Parathyroid adenoma (tissue), 2 donors: ENCODE measurements around the gene GRPEL2.
A peak's percentile ranks its signal among the peaks of the same experiment; 100 is the strongest.

Experiments
- H2AFZ ChIP-seq: fragments of 300-600 bp; sonication (generic); one replicate; pipeline ENCODE4 v1.7.0; 2017; ENCODE audit warnings: antibody characterized with exemption, mild to moderate bottlenecking
- H3K27ac ChIP-seq: fragments of 300-600 bp; sonication (generic); one replicate; pipeline ENCODE4 v1.7.0; 2017
- H3K27me3 ChIP-seq: fragments of 300-600 bp; sonication (generic); one replicate; pipeline ENCODE4 v1.7.0; 2017; ENCODE audit warnings: low read length; ENCODE audit not compliant: control insufficient read depth, insufficient read depth
- H3K36me3 ChIP-seq: fragments of 300-600 bp; sonication (generic); one replicate; pipeline ENCODE4 v1.7.0; 2017; ENCODE audit warnings: low read length; ENCODE audit not compliant: control insufficient read depth, insufficient read depth
- H3K4me1 ChIP-seq: fragments of 300-600 bp; sonication (generic); one replicate; pipeline ENCODE4 v1.7.0; 2017; ENCODE audit warnings: control low read depth
- H3K4me2 ChIP-seq: fragments of 300-600 bp; sonication (generic); one replicate; pipeline ENCODE4 v1.7.0; 2017; ENCODE audit warnings: low read length
- H3K4me3 ChIP-seq: fragments of 300-600 bp; sonication (generic); one replicate; pipeline ENCODE4 v1.7.0; 2017; ENCODE audit warnings: low read depth, low read length
- H3K79me2 ChIP-seq: fragments of 300-600 bp; sonication (generic); one replicate; pipeline ENCODE4 v1.7.0; 2017; ENCODE audit warnings: control low read depth
- H3K9ac ChIP-seq: fragments of 300-600 bp; sonication (generic); one replicate; pipeline ENCODE4 v1.7.0; 2017; ENCODE audit warnings: mild to moderate bottlenecking
- H3K9me3 ChIP-seq: fragments of 300-600 bp; sonication (generic); one replicate; pipeline ENCODE4 v1.7.0; 2017; ENCODE audit warnings: low read length; ENCODE audit not compliant: control insufficient read depth
- TF ChIP-seq, protein P1 (sequence below): fragments of 300-600 bp; sonication (generic); IDR thresholded peaks from one replicate; pipeline ENCODE4 v1.7.0; 2017; ENCODE audit warnings: antibody characterized with exemption, mild to moderate bottlenecking
- donor health status: primary hyperparathyroidism.

Gene GRPEL2, protein sequence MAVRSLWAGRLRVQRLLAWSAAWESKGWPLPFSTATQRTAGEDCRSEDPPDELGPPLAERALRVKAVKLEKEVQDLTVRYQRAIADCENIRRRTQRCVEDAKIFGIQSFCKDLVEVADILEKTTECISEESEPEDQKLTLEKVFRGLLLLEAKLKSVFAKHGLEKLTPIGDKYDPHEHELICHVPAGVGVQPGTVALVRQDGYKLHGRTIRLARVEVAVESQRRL

DNA sequence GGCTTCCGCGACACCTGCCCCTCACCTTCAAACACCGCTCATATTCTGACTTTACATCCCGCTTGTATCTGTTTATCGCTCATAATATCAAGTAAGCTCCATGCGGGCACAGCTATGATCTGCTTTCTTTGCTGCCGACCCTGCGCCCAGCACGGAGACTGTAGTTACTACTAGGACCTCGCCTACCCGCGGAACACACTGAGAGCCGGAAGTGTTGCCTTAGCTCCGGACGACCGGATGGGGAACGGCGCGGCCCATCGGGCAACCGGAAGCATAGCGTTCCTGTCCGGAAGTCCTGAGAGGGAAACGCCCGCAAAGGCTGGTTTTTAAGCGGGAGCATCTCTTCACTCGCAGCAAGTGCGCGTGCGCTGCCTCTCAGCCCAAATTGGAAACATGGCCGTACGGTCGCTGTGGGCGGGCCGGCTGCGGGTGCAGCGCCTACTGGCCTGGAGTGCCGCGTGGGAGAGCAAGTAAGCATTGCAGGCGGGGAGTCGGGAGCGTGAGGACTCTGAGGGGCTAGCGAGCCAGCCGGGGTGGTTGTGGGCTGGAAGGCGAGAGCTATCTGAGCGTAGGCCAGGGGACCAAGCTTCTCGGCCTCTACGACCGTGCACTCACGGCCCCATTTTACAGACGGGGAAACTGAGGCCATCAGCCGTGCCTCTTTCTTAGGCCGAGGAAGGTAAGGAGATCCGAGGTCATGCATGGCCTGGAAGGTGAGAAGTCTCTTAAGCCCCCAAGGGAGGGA is at the start of gene GRPEL2:
TSS of gene GRPEL2 (plus strand) at position 353 of the 745 bp plus-strand sequence. CDS start at position 394, 41 bp downstream.
- peak within 1 kb of the TSS; percentile 81 for H2AFZ ChIP-seq
- no peaks in the 10 kb centered on the region for H3K36me3 ChIP-seq
- H3K4me2 ChIP-seq, result peak within 1 kb of the TSS; percentile 94
- peak within 1 kb of the TSS; percentile 87 for H3K4me3 ChIP-seq
- H3K4me1 ChIP-seq, result peaks cover 4% of the 10 kb centered on the region
- TF ChIP-seq, protein P1, sequence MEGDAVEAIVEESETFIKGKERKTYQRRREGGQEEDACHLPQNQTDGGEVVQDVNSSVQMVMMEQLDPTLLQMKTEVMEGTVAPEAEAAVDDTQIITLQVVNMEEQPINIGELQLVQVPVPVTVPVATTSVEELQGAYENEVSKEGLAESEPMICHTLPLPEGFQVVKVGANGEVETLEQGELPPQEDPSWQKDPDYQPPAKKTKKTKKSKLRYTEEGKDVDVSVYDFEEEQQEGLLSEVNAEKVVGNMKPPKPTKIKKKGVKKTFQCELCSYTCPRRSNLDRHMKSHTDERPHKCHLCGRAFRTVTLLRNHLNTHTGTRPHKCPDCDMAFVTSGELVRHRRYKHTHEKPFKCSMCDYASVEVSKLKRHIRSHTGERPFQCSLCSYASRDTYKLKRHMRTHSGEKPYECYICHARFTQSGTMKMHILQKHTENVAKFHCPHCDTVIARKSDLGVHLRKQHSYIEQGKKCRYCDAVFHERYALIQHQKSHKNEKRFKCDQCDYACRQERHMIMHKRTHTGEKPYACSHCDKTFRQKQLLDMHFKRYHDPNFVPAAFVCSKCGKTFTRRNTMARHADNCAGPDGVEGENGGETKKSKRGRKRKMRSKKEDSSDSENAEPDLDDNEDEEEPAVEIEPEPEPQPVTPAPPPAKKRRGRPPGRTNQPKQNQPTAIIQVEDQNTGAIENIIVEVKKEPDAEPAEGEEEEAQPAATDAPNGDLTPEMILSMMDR, result no peak
- H3K9ac ChIP-seq, result peak within 1 kb of the TSS; percentile 29
- no peaks in the 10 kb centered on the region for H3K9me3 ChIP-seq
- peak within 1 kb of the TSS; percentile 58 for H3K27ac ChIP-seq
- H3K79me2 ChIP-seq, result peaks cover 10% of the 10 kb centered on the region
- no peaks in the 10 kb centered on the region for H3K27me3 ChIP-seq

DNA sequence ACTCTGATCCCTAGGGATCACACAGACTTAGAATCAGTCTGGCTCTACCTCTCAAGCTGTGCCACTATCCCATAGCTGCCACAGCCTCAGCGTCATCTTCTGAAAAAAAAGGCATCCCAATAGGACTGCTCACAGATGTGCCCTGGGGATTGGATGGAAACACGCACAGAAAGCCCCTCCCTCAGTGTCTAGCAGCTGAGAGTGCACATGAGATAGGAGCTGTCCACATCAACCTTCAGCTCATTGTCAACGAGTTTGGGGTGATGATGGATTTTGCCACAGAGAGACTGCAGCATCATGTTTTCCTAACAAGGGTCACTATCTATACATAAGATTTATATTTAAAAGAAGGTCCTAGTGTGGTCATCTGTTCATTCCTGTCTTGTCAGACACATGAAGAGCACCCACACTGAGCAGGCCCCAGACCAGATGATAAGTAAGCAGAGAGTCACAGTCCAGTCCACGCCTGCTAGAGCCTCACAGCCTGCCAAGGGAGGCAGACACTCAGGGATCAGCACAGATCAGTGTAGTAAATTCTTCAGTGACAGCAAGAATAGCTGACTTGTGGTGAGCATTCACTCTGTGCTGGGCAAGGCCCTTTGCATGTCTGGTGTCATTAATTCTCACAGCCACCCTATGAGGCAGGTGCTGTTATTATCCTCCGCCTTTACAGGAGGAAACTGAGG is 47.8 kb upstream of the GRPEL2 start:
- H3K9me3 ChIP-seq, result no peaks in the 10 kb centered on the region
- TF ChIP-seq, protein P1, result no peak
- no peak overlapping the region for H3K9ac ChIP-seq
- no peak overlapping the region for H3K4me3 ChIP-seq
- no peak overlapping the region for H3K4me2 ChIP-seq
- H3K27me3 ChIP-seq, result no peaks in the 10 kb centered on the region
- H3K4me1 ChIP-seq, result peaks cover 12% of the 10 kb centered on the region
- no peaks in the 10 kb centered on the region for H3K36me3 ChIP-seq
- H3K27ac ChIP-seq, result no peak overlapping the region
- H3K79me2 ChIP-seq, result no peaks in the 10 kb centered on the region
- no peak overlapping the region for H2AFZ ChIP-seq

DNA sequence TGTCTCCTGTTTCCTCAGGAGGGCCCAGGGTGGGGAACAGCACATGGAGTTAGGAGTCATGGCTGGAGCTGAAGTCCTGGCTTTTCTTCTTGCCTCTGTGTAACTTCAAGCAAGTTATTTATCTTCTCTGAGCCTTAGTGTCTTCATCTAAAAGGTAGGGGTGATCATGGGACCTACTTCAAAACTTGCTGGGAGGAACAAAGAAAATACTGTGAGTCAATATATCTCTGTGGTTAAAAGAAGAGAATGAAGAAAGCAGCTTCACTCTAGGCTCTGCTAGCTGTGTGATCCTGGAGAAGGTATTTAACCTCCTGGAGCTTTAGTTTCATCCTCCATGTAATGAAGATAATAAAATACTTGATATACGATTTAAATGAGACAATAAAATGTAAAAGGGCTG is 47.1 kb upstream of the GRPEL2 start:
- no peaks in the 10 kb centered on the region for H3K27me3 ChIP-seq
- no peak overlapping the region for H3K4me3 ChIP-seq
- peaks cover 9% of the 10 kb centered on the region for H3K4me1 ChIP-seq
- TF ChIP-seq, protein P1, result no peak
- no peak overlapping the region for H3K27ac ChIP-seq
- no peak overlapping the region for H3K9ac ChIP-seq
- H2AFZ ChIP-seq, result no peak overlapping the region
- no peaks in the 10 kb centered on the region for H3K79me2 ChIP-seq
- no peaks in the 10 kb centered on the region for H3K36me3 ChIP-seq
- H3K4me2 ChIP-seq, result no peak overlapping the region
- no peaks in the 10 kb centered on the region for H3K9me3 ChIP-seq

DNA sequence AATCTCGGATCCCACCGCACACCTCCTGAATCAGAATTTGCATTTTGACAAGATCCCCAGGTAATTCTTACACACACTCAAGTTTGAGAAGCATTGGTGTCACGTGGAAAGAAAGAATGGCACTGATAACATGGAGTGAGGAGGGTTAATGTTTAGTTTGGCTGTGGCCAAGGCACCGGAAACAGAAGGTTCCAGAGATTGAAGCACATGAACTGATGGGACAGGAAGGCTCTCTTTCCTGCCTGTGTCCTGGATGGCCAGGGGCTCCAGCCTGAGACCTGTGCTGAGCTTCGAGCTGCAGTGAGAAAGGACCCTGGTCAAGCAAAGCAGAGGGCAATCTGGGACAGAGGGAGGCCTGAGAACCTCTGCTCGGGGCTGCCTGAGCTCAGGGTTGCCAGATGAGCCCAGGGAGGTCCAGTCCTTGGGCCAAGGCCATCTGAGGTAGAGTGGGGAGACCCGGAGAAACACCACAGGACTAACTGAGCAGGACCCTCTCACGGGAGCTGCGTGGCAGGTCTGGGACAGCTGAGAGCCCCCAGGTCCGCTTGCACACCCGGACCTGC is 46.4 kb upstream of the GRPEL2 start:
- H3K9me3 ChIP-seq, result no peaks in the 10 kb centered on the region
- no peak overlapping the region for H3K27ac ChIP-seq
- H3K4me1 ChIP-seq, result peaks cover 9% of the 10 kb centered on the region
- TF ChIP-seq, protein P1, result no peak
- no peak overlapping the region for H3K9ac ChIP-seq
- no peaks in the 10 kb centered on the region for H3K27me3 ChIP-seq
- no peak overlapping the region for H2AFZ ChIP-seq
- H3K36me3 ChIP-seq, result no peaks in the 10 kb centered on the region
- H3K4me3 ChIP-seq, result no peak overlapping the region
- no peak overlapping the region for H3K4me2 ChIP-seq
- no peaks in the 10 kb centered on the region for H3K79me2 ChIP-seq
